WTC11 (cell line): Measurements from ENCODE around the gene RFC4. TPM values are rescaled to one million over a fixed set of nuclear protein-coding genes. Genes with fewer than 3 reads are reported as not detected.

Experiments used
- ATAC-seq: fragments of 200-7000 bp; cut with Tn5 transposase; 2 replicates; pipeline ENCODE4 v1.10.0; 2021; ENCODE audit warnings: mild to moderate bottlenecking, moderate library complexity
- Bru-seq: library from RNA; stranded (reverse); fragments of 400-500 nt; gene quantifications from one replicate; lab custom pipeline; 2021; lab: Mats Ljungman, UMichigan
- CTCF ChIA-PET: fragments of 300-600 bp; sonication (Branson Sonifier 250); formaldehyde crosslinking; loops from one replicate; lab custom pipeline; 2021; ENCODE audit warnings: antibody characterized with exemption; lab: Charles Lee
- POLR2A ChIA-PET: fragments of 350-600 bp; sonication (Branson Sonifier 250); formaldehyde crosslinking; loops from one replicate; lab custom pipeline; 2021; ENCODE audit warnings: antibody characterized with exemption; lab: Charles Lee
- DNase-seq: peaks from one replicate; pipeline ENCODE4 v3.0.0; 2021; ENCODE audit warnings: low spot score
- H3K27ac Mint-ChIP-seq: 2 replicates; pipeline ENCODE4 v1.8.0; 2021; ENCODE audit warnings: mixed read lengths
- H3K27me3 Mint-ChIP-seq: 2 replicates; pipeline ENCODE4 v1.8.0; 2021; ENCODE audit warnings: low read depth, mild to moderate bottlenecking, moderate library complexity, mixed read lengths
- H3K36me3 Mint-ChIP-seq: 2 replicates; pipeline ENCODE4 v1.8.0; 2021; ENCODE audit warnings: mixed read lengths
- H3K4me1 Mint-ChIP-seq: 2 replicates; pipeline ENCODE4 v1.8.0; 2022; ENCODE audit warnings: mixed read lengths
- H3K4me3 Mint-ChIP-seq: 2 replicates; pipeline ENCODE4 v1.8.0; 2021; ENCODE audit warnings: mild to moderate bottlenecking, moderate library complexity, mixed read lengths
- H3K9me3 Mint-ChIP-seq: 2 replicates; pipeline ENCODE4 v1.8.0; 2021; ENCODE audit warnings: mixed read lengths
- ATF1 ChIP-seq: sonication (generic); formaldehyde crosslinking; IDR thresholded peaks from 2 replicates; pipeline ENCODE4 v1.8.1; 2023; ENCODE audit warnings: mild to moderate bottlenecking, moderate library complexity, missing genetic modification reagents
- ATF2 ChIP-seq: sonication (generic); formaldehyde crosslinking; IDR thresholded peaks from 2 replicates; pipeline ENCODE4 v1.8.1; 2022; ENCODE audit warnings: low read depth, missing genetic modification reagents, borderline replicate concordance
- ELF4 ChIP-seq: sonication (generic); formaldehyde crosslinking; IDR thresholded peaks from 2 replicates; pipeline ENCODE4 v1.8.1; 2022; ENCODE audit warnings: low read depth, mild to moderate bottlenecking, moderate library complexity, missing genetic modification reagents
- EMX1 ChIP-seq: fragments of 250-450 bp; sonication (Bioruptor Pico); IDR thresholded peaks from 2 replicates; pipeline ENCODE4 v1.8.0; 2021; ENCODE audit warnings: mild to moderate bottlenecking
- ETV6 ChIP-seq: sonication (generic); formaldehyde crosslinking; IDR thresholded peaks from 2 replicates; pipeline ENCODE4 v1.8.1; 2022; ENCODE audit warnings: mild to moderate bottlenecking, missing genetic modification reagents
- FOXJ3 ChIP-seq: sonication (generic); formaldehyde crosslinking; IDR thresholded peaks from 2 replicates; pipeline ENCODE4 v1.9.0; 2021; ENCODE audit warnings: missing genetic modification reagents, mild to moderate bottlenecking, borderline replicate concordance
- FOXP4 ChIP-seq: sonication (generic); formaldehyde crosslinking; IDR thresholded peaks from 2 replicates; pipeline ENCODE4 v1.8.0; 2022; ENCODE audit warnings: mild to moderate bottlenecking, missing genetic modification reagents
- GRHL2 ChIP-seq: fragments of 250-450 bp; sonication (Bioruptor Pico); IDR thresholded peaks from 2 replicates; pipeline ENCODE4 v1.8.0; 2022; ENCODE audit warnings: mild to moderate bottlenecking, moderate library complexity; ENCODE audit not compliant: insufficient replicate concordance, severe bottlenecking
- HMGA2 ChIP-seq: fragments of 250-450 bp; sonication (Bioruptor Pico); IDR thresholded peaks from 2 replicates; pipeline ENCODE4 v1.4.0; 2021; ENCODE audit warnings: mild to moderate bottlenecking, moderate library complexity
- JAZF1 ChIP-seq: fragments of 250-450 bp; sonication (Bioruptor Pico); IDR thresholded peaks from 2 replicates; pipeline ENCODE4 v1.9.0; 2021; ENCODE audit warnings: moderate library complexity, mild to moderate bottlenecking, inconsistent platforms
- NFE2L1 ChIP-seq: sonication (generic); formaldehyde crosslinking; IDR thresholded peaks from 2 replicates; pipeline ENCODE4 v1.8.1; 2023; ENCODE audit warnings: missing genetic modification reagents
- NR2C2 ChIP-seq: sonication (generic); formaldehyde crosslinking; IDR thresholded peaks from 2 replicates; pipeline ENCODE4 v1.8.0; 2022; ENCODE audit warnings: mild to moderate bottlenecking, missing genetic modification reagents
- OVOL2 ChIP-seq: fragments of 250-450 bp; sonication (Bioruptor Pico); IDR thresholded peaks from 2 replicates; pipeline ENCODE4 v1.9.0; 2021; ENCODE audit warnings: mild to moderate bottlenecking, borderline replicate concordance
- PRDM15 ChIP-seq: sonication (generic); formaldehyde crosslinking; IDR thresholded peaks from 2 replicates; pipeline ENCODE4 v1.8.0; 2022; ENCODE audit warnings: missing genetic modification reagents
- RORB ChIP-seq: fragments of 250-450 bp; sonication (Bioruptor Pico); IDR thresholded peaks from 2 replicates; pipeline ENCODE4 v1.9.0; 2021; ENCODE audit warnings: mild to moderate bottlenecking
- SMAD4 ChIP-seq: sonication (generic); formaldehyde crosslinking; IDR thresholded peaks from 2 replicates; pipeline ENCODE4 v1.8.0; 2022; ENCODE audit warnings: mild to moderate bottlenecking, missing genetic modification reagents
- TP53 ChIP-seq: sonication (generic); formaldehyde crosslinking; IDR thresholded peaks from 2 replicates; pipeline ENCODE4 v1.8.1; 2023; ENCODE audit warnings: mild to moderate bottlenecking, missing genetic modification reagents
- USF1 ChIP-seq: sonication (generic); formaldehyde crosslinking; IDR thresholded peaks from 2 replicates; pipeline ENCODE4 v1.8.0; 2022; ENCODE audit warnings: mild to moderate bottlenecking, missing genetic modification reagents
- ZBTB21 ChIP-seq: sonication (generic); formaldehyde crosslinking; IDR thresholded peaks from 2 replicates; pipeline ENCODE4 v1.8.1; 2023; ENCODE audit warnings: mild to moderate bottlenecking, missing genetic modification reagents, borderline replicate concordance
- ZNF219 ChIP-seq: sonication (generic); formaldehyde crosslinking; IDR thresholded peaks from 2 replicates; pipeline ENCODE4 v1.8.0; 2023; ENCODE audit warnings: missing genetic modification reagents, mild to moderate bottlenecking, borderline replicate concordance
- ZNF396 ChIP-seq: fragments of 250-450 bp; sonication (Bioruptor Pico); IDR thresholded peaks from 2 replicates; pipeline ENCODE4 v1.8.0; 2021; ENCODE audit warnings: mild to moderate bottlenecking, moderate library complexity, borderline replicate concordance
- ZSCAN18 ChIP-seq: fragments of 250-450 bp; sonication (Bioruptor Pico); IDR thresholded peaks from 2 replicates; pipeline ENCODE4 v2.1.2; 2022; ENCODE audit warnings: mild to moderate bottlenecking, moderate library complexity
- long read RNA-seq, 3 experiments: library from RNA in 1 of 3; library from capped mRNA in 1 of 3; library from polyadenylated mRNA in 1 of 3; unstranded in 2 of 3; stranded (forward) in 1 of 3; transcript quantifications; one replicate each; pipeline ENCODE4 v2.0.0, GENCODE V29; 2021
- total RNA-seq: library from RNA; stranded (reverse); gene quantifications from 3 replicates; pipeline ENCODE4 v1.2.3, GENCODE V29; 2021
- TF ChIP-seq, protein P1 (sequence below): sonication (generic); formaldehyde crosslinking; IDR thresholded peaks from 2 replicates; pipeline ENCODE4 v1.8.1; 2023; ENCODE audit warnings: mild to moderate bottlenecking, missing genetic modification reagents

RFC4 gene
- total RNA-seq (89.2 to 104 TPM (median 91.8 TPM) in 3 replicates), Bru-seq, nascent RNA (percentile 93 among the genes with signal in this experiment)
- long read RNA-seq, experiment 1, transcript RFC4-201 (11 exons, 1,384 nt) = major isoform, 95 of 207 reads
- long read RNA-seq, experiment 1, transcript RFC4-202 (11 exons, 1,448 nt) = minor isoform, 73 of 207 reads
- long read RNA-seq, experiment 1, partial matches to known transcripts = 19 of 207 reads
- long read RNA-seq, experiment 1, other reads (novel, unspliced or antisense) = 19 of 207 reads
- long read RNA-seq, experiment 2, transcript RFC4-202 (11 exons, 1,448 nt) = minor isoform, 32 of 120 reads
- long read RNA-seq, experiment 2, transcript RFC4-201 (11 exons, 1,384 nt) = major isoform, 35 of 120 reads
- long read RNA-seq, experiment 2, partial matches to known transcripts = 32 of 120 reads
- long read RNA-seq, experiment 2, other reads (novel, unspliced or antisense) = 19 of 120 reads
- long read RNA-seq, experiment 3, transcript RFC4-201 (11 exons, 1,384 nt) = major isoform, 158 of 340 reads
- long read RNA-seq, experiment 3, transcript RFC4-202 (11 exons, 1,448 nt) = minor isoform, 142 of 340 reads
- long read RNA-seq, experiment 3, partial matches to known transcripts = 14 of 340 reads
- long read RNA-seq, experiment 3, other reads (novel, unspliced or antisense) = 25 of 340 reads

DNA sequence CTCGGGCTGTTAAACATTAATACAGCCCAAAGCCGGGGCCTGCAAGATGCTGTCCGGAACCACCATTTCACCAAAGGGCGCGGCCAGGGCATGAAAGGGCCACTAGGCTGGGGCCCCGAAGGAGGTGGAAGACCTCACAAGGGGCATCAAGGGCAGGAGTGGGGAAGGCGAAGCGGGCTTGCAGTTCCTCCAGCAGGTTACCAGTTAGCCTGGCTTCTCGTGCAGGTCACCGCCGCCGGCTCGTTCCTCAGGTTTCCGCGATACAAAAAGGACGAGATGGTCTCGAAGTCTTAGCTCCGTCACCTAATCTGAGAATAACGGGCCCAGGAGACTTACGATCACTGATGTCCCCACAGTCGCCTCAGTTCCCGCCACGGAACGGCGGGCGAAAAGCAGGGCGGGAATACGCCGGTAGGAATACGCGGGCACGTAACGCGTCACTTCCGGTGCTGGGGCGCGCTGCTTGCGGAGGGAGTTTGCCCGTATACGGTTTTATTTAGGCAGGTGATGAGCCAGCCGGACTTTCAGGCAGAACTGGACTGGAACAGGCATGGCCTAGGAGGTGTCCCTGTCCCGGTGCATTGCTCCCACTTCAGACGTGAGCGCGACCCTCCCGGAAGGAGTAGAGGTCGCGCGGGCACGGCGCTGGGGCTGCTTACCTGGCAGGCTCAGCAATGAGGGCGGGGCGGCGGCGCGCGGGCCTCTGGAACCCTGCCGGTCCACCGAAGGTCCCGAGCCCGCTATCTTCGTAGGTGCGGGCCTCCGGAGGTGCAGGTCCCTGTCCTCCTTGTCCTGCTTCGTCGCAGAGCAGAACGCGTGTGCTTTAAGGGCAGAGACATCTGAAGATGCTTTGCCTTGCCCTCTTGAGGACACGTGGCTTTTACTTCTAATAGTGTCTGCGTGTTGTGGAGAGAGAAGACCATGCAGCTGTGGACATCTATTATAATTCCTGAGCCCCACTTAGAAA is at the start of gene RFC4:
RFC4 (minus strand) TSS at position 394 of the 967 bp plus-strand sequence. CDS start 1,769 bp downstream, outside the sequence.
- ChIA-PET POLR2A (interaction anchor here (0.6 to 2.5 kb wide), 5 partner anchors 23 to 414 kb away, joined by 3 to 8 read pairs (median 3); partner anchors contain the start of genes DNAJB11, EIF4A2 and RPL39L), CTCF (interaction anchor here (0.9 to 2.3 kb wide), 2 partner anchors 15 to 217 kb away, joined by 3 to 10 read pairs; no protein-coding TSS in a partner anchor)
- Mint-ChIP-seq H3K4me1 (peaks cover 16% of the 10 kb centered on the region), H3K27ac (peak within 1 kb of the TSS; percentile 90), H3K4me3 (peak within 1 kb of the TSS; percentile 86), H3K27me3 (no peaks in the 10 kb centered on the region), H3K36me3 (peaks cover 22% of the 10 kb centered on the region), H3K9me3 (no peaks in the 10 kb centered on the region)
- DNase-seq (peak; percentile 82), ATAC-seq (peak; percentile 84)
- no peak for TF ChIP-seq ZNF219 (CRISPR knock-in tag)
- no peak for TF ChIP-seq GRHL2 (CRISPR knock-in tag)
- no peak for TF ChIP-seq ELF4 (CRISPR knock-in tag)
- no peak for TF ChIP-seq ZBTB21
- no peak for TF ChIP-seq PRDM15 (CRISPR knock-in tag)
- TF ChIP-seq HMGA2 (CRISPR knock-in tag) = no peak
- no peak for TF ChIP-seq JAZF1 (CRISPR knock-in tag)
- TF ChIP-seq NR2C2 (CRISPR knock-in tag) = no peak
- TF ChIP-seq ZSCAN18 (CRISPR knock-in tag) = no peak
- no peak for TF ChIP-seq RORB (CRISPR knock-in tag)
- TF ChIP-seq EMX1 (CRISPR knock-in tag) = no peak
- TF ChIP-seq ATF2 (CRISPR knock-in tag) = no peak
- peak; percentile 91 for TF ChIP-seq NFE2L1 (CRISPR knock-in tag)
- TF ChIP-seq OVOL2 (CRISPR knock-in tag) = no peak
- 0 out of 2 replicates have a peak, but pooled peaks have one; percentile 33 for TF ChIP-seq TP53 (CRISPR knock-in tag)
- TF ChIP-seq ZNF396 (CRISPR knock-in tag) = no peak
- TF ChIP-seq ATF1 (CRISPR knock-in tag) = peak; percentile 82; the same call in 1 of the 2 replicates
- TF ChIP-seq, protein P1, sequence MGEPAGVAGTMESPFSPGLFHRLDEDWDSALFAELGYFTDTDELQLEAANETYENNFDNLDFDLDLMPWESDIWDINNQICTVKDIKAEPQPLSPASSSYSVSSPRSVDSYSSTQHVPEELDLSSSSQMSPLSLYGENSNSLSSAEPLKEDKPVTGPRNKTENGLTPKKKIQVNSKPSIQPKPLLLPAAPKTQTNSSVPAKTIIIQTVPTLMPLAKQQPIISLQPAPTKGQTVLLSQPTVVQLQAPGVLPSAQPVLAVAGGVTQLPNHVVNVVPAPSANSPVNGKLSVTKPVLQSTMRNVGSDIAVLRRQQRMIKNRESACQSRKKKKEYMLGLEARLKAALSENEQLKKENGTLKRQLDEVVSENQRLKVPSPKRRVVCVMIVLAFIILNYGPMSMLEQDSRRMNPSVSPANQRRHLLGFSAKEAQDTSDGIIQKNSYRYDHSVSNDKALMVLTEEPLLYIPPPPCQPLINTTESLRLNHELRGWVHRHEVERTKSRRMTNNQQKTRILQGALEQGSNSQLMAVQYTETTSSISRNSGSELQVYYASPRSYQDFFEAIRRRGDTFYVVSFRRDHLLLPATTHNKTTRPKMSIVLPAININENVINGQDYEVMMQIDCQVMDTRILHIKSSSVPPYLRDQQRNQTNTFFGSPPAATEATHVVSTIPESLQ (CRISPR knock-in tag) = no peak
- peak; percentile 16; the same call in 1 of the 2 replicates for TF ChIP-seq FOXP4 (CRISPR knock-in tag)
- no peak for TF ChIP-seq SMAD4 (CRISPR knock-in tag)
- TF ChIP-seq USF1 = no peak
- TF ChIP-seq ETV6 (CRISPR knock-in tag) = peak; percentile 92
- no peak for TF ChIP-seq FOXJ3
